Activated T-helper 17 cell treated with anti-CD3 and anti-CD28 coated beads, Interleukin-2, amount 50 U/mL, for 72 hours (primary cell): ENCODE results near the gene RNF130. TPM values are rescaled to one million over a fixed set of nuclear protein-coding genes. Genes with fewer than 3 reads are reported as not detected.

ENCODE experiments used
- ATAC-seq: fragments of 150-1000 bp; cut with Tn5 transposase; replicated peaks from 2 replicates; pipeline ENCODE4 v1.10.0; 2021; ENCODE audit warnings: mild to moderate bottlenecking, moderate library complexity
- H3K27ac Mint-ChIP-seq: one replicate; pipeline ENCODE4 v1.8.0; 2022; ENCODE audit warnings: mixed read lengths
- H3K27me3 Mint-ChIP-seq: one replicate; pipeline ENCODE4 v1.8.0; 2022; ENCODE audit warnings: mixed read lengths
- H3K36me3 Mint-ChIP-seq: one replicate; pipeline ENCODE4 v1.8.0; 2022; ENCODE audit warnings: low read depth, mild to moderate bottlenecking, mixed read lengths
- H3K4me1 Mint-ChIP-seq: one replicate; pipeline ENCODE4 v1.8.0; 2022; ENCODE audit warnings: mixed read lengths
- H3K4me3 Mint-ChIP-seq: one replicate; pipeline ENCODE4 v1.8.0; 2022; ENCODE audit warnings: mild to moderate bottlenecking, mixed read lengths
- H3K9me3 Mint-ChIP-seq: one replicate; pipeline ENCODE4 v1.8.0; 2022; ENCODE audit warnings: mixed read lengths
- total RNA-seq, 2 donors: library from RNA; stranded (reverse); gene quantifications; one replicate each; pipeline ENCODE4 v1.2.3, GENCODE V29; 2022

Gene RNF130
- total RNA-seq, 2 donors from 2014 or later: 9.0 TPM

DNA sequence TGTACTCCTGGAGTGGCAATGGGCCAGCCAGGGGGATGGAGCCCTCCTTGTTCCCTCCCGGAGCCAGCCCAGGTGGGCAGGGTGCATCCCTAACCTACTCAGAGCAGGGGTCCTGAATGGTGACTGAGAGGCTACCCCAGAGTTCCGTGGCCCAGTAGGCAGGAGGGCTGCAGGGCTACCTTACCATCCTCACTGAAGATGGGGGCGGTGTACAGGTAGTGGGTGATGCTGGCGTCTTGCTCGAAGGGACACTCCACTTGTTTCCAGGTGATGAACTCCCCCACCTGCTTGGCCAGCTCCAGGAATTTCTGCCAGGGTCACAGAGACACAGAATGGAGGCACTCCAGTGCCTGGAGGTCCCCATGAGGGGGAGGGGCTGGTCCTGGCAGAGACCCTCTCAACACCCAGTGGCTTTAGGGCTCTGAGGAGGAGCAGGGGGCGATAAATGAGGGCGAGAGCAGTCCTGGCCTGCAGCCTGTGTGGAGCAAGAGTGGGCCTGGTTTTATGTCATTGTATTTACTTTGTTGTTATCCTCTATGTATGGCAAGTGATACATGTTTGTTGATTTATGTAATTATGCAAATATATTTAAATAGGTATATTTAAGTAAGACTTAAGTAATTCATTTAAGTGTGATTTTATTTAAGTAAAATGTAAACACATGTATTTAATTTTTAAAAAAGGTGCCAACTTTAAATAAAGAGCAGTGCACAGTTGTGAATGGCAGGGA, 39.9 kb upstream of the RNF130 start:
- Mint-ChIP-seq H3K9me3 (peaks cover 12% of the 10 kb centered on the region), H3K36me3 (no peaks in the 10 kb centered on the region), H3K4me1 (no peaks in the 10 kb centered on the region), H3K4me3 (no peak overlapping the region), H3K27me3 (peaks cover 12% of the 10 kb centered on the region), H3K27ac (no peak overlapping the region)
- no peak for ATAC-seq

DNA sequence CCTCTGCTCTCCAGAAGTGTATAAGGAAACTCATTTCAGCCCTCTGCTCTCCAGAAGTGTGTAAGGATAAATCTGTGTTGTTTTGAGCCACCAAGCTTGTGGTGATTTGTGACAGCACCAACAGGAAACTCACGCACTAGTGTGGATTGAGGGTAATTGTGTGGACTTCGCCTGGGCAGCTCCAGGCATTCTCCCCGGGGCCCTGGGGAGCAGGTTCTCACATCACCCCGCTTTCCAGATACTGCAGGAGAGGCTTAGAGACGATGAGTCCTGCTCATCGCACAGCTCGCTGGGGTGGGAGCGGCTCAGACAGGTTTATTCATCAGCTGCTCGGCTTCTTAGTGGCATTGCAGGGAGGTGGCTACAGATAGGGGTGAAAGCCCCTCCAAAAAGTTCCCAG, 38.4 kb upstream of the RNF130 start:
- Mint-ChIP-seq H3K9me3 (peaks cover 16% of the 10 kb centered on the region), H3K36me3 (no peaks in the 10 kb centered on the region), H3K27me3 (peaks cover 16% of the 10 kb centered on the region), H3K4me1 (no peaks in the 10 kb centered on the region), H3K27ac (no peak overlapping the region), H3K4me3 (no peak overlapping the region)
- no peak for ATAC-seq

DNA sequence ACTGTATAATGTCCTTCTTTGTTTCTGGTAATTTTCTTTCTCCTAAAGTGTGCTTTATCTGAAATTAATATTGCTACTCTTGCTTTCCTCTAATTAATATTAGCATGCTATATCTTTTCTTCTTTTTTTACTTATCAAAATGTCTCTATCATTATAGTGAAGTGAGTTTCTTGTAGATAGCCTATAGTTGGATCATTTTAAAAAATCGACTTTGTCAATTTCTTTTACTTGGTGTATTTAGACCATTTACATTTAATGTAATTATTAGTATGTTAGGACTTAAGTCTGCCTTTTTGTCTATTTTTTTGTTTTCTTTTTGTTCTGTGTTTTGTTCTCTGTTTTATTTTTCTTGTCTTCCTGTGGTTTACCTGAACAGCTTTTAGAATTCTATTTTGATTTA, 35.4 kb upstream of the RNF130 start:
- ATAC-seq: no peak
- H3K36me3 Mint-ChIP-seq: no peaks in the 10 kb centered on the region

DNA sequence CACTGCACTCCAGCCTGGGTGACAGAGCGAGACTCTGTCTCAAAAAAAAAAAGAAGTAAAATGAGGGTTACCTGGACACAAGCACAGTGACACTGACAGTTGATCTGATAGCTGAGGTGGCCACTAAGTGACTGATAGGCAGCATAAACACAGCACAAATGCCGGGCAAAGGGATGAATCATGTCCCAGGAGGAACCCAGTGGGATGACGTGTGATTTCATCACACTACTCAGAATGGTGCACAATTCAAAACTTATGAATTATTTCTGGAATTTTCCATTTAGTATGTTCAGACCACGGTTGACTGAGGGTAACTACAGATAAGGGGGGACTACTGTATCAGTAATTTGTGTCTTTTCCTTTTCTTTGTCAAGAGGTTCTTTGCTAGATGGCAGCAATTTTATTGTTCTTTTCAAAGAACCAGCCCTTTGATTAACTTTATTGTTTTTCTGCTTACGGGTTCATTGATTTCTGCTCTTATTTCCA, 34.3 kb upstream of the RNF130 start:
- peaks cover 16% of the 10 kb centered on the region for H3K9me3 Mint-ChIP-seq
- no peaks in the 10 kb centered on the region for H3K4me1 Mint-ChIP-seq

More for the DNA sequence above, 35.4 kb upstream of the RNF130 start:
- Mint-ChIP-seq H3K4me3 (no peak overlapping the region), H3K27ac (no peak overlapping the region), H3K4me1 (no peaks in the 10 kb centered on the region), H3K27me3 (peaks cover 16% of the 10 kb centered on the region), H3K9me3 (peaks cover 16% of the 10 kb centered on the region)

DNA sequence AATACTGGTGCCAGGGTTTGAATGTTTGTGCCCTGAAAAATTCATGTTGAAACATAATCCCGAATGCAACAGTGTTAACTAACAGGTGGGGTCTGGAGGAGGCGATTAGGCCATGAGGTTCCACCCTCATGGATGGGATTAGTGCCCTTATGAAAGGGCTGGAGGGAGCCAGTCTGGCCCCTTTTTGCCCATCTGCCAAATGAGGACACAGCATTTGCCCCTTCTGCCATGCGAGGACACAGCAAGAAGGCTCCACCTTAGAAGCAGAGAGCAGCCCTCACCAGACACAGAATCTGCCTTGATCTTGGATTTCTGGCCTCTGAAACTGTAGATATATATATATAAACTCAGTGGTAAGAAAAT, 32.6 kb upstream of the RNF130 start:
- H3K4me3 Mint-ChIP-seq: no peak overlapping the region

More for the DNA sequence above, 34.3 kb upstream of the RNF130 start:
- no peak overlapping the region for H3K27ac Mint-ChIP-seq
- peaks cover 16% of the 10 kb centered on the region for H3K27me3 Mint-ChIP-seq
- H3K4me3 Mint-ChIP-seq: no peak overlapping the region
- H3K36me3 Mint-ChIP-seq: no peaks in the 10 kb centered on the region
- no peak for ATAC-seq

DNA sequence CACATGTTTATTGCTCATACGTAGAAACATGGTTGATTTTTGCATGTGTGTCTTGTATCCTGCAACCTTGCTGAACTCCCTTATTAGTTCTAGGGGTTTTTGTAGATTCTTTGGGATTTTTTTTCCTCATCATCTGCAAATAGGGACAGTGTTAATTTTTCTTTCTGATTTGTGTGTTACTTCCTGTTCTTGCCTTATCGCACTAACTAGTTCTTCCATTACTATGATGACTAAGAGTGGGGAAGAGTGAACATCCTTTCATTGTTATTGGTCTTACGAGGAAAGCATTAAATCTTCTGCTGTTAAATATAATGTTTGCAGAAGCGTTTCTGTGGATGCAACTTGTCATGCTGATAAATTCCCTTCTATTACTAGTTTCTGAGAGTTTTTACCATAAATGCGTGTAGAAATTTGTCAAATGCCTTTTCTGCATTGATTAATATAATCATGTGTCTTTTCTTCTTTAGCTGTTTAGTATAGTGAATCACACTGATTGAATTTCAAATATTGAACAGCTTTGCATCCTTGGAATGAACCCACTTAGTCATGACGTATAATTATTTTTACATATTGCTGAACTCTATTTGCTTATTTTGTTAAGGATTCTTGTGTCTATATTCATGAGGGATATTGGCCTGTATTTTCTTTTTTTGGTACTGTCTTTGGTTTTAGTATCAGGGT, 32.1 kb upstream of the RNF130 start:
- Mint-ChIP-seq H3K27me3 (peaks cover 12% of the 10 kb centered on the region), H3K9me3 (peaks cover 15% of the 10 kb centered on the region), H3K36me3 (no peaks in the 10 kb centered on the region), H3K4me1 (no peaks in the 10 kb centered on the region), H3K27ac (no peak overlapping the region), H3K4me3 (no peak overlapping the region)
- ATAC-seq: no peak

More for the DNA sequence above, 32.6 kb upstream of the RNF130 start:
- peaks cover 12% of the 10 kb centered on the region for H3K27me3 Mint-ChIP-seq
- no peak for ATAC-seq
- no peaks in the 10 kb centered on the region for H3K4me1 Mint-ChIP-seq
- peaks cover 16% of the 10 kb centered on the region for H3K9me3 Mint-ChIP-seq
- no peaks in the 10 kb centered on the region for H3K36me3 Mint-ChIP-seq
- no peak overlapping the region for H3K27ac Mint-ChIP-seq

DNA sequence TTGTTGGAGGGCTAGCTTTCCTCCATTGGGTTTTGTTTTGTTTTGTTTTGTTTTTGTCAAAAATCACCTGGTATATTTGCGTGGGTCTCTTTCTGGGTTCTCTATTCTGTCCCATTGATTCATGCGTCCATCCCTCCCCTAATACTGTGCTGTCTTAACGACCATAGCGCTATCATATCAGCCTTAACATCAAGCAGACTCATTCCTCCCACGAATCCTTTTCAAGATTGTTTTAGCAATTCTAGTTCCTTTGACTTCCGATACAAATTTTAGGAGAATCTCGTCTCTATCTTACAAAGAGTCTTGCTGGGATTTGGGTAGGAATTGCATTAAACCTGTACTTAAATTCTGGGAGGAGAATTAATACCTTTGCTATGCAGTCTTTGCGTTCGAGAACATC, 31.1 kb upstream of the RNF130 start:
- Mint-ChIP-seq H3K27ac (no peak overlapping the region), H3K9me3 (peaks cover 12% of the 10 kb centered on the region), H3K4me1 (no peaks in the 10 kb centered on the region), H3K4me3 (no peak overlapping the region), H3K36me3 (no peaks in the 10 kb centered on the region), H3K27me3 (peaks cover 12% of the 10 kb centered on the region)
- no peak for ATAC-seq

DNA sequence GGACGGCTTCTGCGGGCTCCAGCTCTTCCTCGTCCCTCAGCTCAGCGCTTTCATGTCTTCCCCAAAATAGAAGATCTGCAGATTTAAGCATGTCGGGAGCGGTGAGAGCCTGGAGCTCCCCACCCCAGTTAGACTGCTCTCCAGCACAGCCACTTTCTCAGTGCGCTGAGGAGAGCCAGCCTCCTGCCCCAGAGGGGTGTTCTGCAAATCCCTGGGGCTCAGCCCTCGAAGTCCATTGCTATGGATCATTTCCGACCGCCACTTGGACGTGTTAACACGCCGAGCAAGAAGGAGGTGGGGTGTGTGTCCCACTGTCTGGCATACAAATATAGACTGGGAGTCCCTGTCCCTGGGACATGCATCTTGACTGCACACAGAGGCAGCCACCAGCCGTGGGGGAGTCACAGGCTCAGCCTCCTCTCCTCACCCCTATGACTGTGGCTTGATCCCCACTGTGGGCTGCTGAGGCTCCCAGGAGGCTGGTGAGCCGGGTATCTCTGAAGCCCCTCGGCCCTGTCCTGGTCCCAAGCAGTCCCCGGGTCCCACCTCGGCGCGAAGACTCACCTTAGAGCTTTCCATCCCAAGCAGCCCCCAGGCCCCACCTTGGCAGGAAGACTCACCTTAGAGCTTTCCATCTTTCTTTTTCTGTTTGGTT, 30.0 kb upstream of the RNF130 start:
- ATAC-seq: no peak
- peaks cover 6% of the 10 kb centered on the region for H3K27me3 Mint-ChIP-seq
- H3K36me3 Mint-ChIP-seq: no peaks in the 10 kb centered on the region
- no peak overlapping the region for H3K27ac Mint-ChIP-seq
- H3K4me3 Mint-ChIP-seq: no peak overlapping the region
- H3K4me1 Mint-ChIP-seq: no peaks in the 10 kb centered on the region
- peaks cover 5% of the 10 kb centered on the region for H3K9me3 Mint-ChIP-seq

DNA sequence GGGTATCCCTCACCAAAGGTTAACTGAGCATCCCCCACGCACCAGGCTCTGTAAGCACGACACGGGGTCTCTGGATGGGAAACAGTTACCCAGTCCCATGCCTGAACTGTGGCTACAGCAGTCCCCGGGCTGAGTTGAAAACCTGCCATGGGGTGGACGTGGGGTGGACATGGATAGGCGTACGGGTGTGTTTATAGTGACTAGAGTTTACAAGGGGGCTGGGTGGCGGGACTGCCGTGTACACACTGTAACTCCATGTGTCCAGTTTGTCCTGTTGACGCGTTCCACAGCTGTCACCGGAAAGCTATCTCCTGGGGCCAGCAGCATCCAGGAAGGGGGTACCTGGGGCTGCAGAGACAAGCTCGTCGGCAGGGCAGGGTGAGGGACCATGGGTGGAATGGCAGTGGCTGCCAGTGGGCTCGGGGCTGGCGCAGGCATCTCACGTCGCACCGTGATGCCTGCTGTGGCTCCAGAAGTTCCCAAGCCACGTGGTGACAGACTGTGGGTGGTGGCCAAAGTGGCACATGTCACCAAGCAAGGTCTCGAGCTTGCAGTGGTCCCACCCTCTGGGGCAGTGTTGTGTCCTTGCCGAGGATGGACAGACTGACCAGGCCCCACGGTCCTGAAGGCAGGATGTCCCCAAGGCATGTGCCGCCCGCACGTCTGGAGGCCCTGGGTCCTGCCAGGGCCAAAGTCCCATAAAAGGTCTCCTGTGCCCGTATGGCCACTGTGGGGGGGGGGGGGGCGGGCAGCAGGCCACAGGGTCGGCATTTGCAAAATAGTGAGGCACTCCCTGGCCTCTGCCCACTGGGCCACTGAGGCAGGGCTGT, 29.3 kb upstream of the RNF130 start:
- Mint-ChIP-seq H3K9me3 (no peaks in the 10 kb centered on the region), H3K4me1 (no peaks in the 10 kb centered on the region), H3K36me3 (no peaks in the 10 kb centered on the region), H3K27ac (no peak overlapping the region), H3K4me3 (no peak overlapping the region), H3K27me3 (no peaks in the 10 kb centered on the region)
- ATAC-seq: no peak

DNA sequence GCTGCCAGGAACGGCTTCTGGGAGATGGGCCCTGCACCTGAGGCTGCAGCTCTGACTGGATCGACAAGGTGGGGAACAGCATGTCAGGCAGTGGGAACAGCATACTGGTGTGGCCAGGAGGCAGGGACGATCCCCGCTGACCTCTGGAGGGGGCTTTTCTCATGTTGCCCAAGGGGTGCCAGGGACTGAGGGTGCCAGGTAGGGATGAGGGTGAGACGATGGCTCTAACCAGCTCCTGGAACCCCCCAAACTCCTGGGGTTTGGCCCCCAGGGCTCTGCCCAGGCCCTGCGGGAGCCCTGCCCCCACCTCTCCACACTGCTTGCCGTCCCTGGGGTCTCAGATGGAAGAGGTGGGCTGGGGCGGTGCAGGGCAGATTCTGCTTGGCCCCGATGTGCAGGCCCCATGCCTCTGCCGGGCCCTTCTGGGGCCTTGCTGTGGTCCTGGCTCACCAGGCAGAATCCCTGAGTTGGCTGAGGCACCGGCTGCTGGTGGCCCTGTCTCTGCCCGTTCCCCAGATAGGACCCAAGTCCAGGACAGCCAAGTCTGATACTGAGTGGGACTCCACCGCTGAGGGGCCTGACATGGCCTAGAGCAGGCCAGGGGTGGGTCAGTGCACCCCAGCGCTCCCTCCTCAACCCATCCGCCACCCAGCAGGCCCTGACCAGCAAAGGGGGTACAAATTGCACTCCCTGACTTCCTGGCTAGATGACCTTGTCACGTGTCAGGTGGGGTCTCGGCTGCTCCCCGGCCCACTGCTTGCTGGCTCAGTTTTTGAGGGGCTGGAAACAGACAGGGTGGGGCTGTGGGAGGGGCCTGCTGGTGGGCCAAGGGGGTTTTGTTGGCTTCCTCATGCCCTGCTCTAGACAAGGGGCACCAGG, 28.4 kb upstream of the RNF130 start:
- no peaks in the 10 kb centered on the region for H3K36me3 Mint-ChIP-seq
- ATAC-seq: no peak
- peaks cover 4% of the 10 kb centered on the region for H3K27me3 Mint-ChIP-seq
- H3K4me3 Mint-ChIP-seq: no peak overlapping the region
- H3K9me3 Mint-ChIP-seq: no peaks in the 10 kb centered on the region
- H3K4me1 Mint-ChIP-seq: no peaks in the 10 kb centered on the region
- no peak overlapping the region for H3K27ac Mint-ChIP-seq

DNA sequence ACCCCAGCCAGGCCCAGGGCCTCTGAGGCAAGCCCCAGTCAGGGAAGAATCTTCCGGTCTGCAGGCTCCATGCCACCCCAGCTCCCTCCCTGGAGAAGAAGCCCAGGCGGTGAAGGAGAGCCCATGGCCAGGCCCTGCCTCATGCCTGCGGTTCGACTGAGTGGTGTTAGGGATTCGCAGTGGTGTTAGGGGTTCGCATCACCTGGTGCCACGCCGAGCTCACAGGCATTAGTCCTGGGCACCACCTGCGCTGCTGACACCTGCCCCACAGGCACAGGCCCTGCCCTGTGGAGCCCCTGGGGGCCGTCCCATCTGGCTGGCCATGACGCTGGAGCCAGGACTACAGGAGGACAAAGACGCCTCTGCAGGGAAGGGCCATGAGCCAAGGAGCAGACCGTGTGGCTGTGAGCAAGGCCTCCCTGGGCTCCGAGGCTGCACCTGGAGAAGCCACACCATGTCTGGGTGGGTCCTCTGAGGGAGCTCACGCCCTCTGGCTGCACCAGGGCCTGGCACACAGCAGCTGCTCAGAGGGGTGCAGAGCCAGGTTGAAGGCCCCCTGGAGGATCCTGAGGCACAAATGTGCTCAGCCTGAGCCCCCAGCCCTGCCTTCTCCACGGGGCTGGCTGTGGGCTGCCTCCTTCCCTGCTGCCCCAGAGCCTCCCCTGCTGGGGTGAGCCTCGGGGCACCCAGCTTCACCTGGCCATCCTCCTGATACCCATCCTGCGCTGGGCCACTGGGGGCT, 27.6 kb upstream of the RNF130 start:
- Mint-ChIP-seq H3K27ac (no peak overlapping the region), H3K36me3 (no peaks in the 10 kb centered on the region), H3K4me3 (no peak overlapping the region), H3K9me3 (no peaks in the 10 kb centered on the region), H3K27me3 (peaks cover 5% of the 10 kb centered on the region), H3K4me1 (no peaks in the 10 kb centered on the region)
- no peak for ATAC-seq

DNA sequence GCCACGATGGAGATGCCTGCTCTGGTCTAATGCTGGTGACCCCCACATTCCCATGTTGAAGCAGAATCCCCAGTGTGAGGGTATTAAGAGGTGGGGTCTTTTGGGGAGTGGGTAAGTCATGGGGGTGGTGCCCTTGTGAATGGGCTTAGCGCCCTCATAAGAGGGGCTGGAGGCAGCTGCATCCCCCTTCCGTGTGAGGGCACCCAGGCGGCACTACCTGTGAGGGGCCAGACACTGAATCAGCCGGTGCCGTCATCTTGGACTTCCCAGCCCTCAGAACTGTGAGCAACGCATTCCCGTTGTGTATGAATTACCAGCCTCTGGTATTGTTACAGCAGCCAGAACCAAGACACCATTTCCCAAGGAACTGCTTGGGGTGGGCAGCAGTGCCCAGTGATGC, 27.0 kb upstream of the RNF130 start:
- Mint-ChIP-seq H3K4me3 (no peak overlapping the region), H3K27me3 (peaks cover 5% of the 10 kb centered on the region), H3K4me1 (no peaks in the 10 kb centered on the region), H3K9me3 (no peaks in the 10 kb centered on the region), H3K36me3 (no peaks in the 10 kb centered on the region), H3K27ac (no peak overlapping the region)
- ATAC-seq: no peak

DNA sequence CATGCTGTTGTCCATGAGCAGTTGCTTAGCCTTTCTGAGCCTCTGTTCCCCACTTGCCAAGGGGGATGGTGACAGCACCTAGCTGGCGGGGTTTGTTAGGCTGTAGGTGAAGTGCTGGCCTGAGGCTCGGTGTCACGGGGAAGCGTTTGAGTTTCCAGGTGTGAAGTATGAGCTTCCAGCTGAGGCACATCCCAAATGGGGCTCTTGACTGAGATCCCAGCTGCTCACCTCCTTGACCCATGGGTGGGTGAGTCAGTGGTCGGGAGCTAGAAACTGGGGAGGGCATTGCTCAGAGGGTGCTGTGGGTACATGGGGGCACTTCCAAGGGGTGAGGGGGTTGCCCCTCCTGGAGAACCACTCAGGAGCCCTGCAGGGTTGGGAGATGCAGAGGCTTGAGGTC, 26.4 kb upstream of the RNF130 start:
- Mint-ChIP-seq H3K4me1 (no peaks in the 10 kb centered on the region), H3K27ac (no peak overlapping the region)

More for the DNA sequence above, 26.4 kb upstream of the RNF130 start:
- no peak for ATAC-seq
- Mint-ChIP-seq H3K36me3 (no peaks in the 10 kb centered on the region), H3K27me3 (peaks cover 5% of the 10 kb centered on the region), H3K4me3 (no peak overlapping the region), H3K9me3 (no peaks in the 10 kb centered on the region)
